Activated naive CD8-positive, alpha-beta T cell treated with anti-CD3 and anti-CD28 coated beads, Interleukin-2, amount 50 U/mL, for 16 hours (primary cell): ENCODE results near the gene TAF8.
"Not testable (repeated sequence)": the region's sequence is repeated elsewhere in the genome, so short reads cannot be mapped to it uniquely, and the experiment has no call there.

Experiments
- DNase-seq: peaks from one replicate; pipeline ENCODE4 v3.0.0-alpha.2; 2020; ENCODE audit warnings: low read depth, low spot score

The TAF8 gene

DNA sequence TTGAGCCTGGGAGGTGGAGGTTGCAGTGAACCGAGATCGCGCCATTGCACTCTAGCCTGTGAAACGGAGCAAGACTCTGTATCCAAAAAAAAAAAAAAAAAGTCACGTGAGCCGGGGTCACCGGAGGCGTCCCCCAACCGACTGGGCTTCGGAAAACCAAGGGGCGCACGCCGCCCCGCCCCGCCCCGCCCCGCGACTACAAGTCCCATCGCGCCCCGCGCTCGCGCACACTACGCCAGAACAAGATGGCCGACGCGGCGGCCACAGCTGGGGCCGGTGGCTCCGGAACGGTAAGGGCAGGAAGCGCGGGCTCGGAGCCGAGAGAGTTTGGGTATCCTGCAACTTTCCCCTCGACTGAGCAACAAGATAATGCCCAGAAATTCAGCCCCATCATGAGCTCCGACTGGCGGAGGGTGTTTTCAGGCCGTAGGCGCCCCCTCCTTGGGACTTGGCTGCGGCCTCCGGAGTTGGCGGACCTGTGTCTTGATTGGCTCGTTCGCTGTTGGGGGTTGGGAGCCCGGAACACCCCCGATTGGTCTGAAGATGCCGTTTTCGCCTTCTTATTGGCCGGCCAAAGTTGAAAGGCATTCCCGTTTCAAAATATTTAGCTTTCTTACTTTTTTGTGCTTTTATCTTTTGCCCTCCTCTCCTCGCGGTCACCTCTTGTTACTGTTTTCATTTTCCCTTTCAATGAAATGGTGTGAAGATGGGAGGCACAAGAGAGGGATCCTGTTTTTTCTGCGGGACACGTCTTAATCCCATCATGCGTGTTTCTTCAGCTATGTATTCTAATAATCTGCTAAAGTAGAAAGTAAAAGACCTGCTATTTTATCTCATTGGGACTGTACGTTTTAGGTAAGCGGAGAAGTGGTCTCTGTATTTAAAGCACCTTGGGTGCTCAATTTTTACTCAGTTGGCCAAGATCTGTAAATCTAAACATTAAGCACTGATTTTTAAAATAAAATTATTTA is at the start of gene TAF8:
TSS of gene TAF8 (plus strand) at position 228 of the 971 bp plus-strand sequence. CDS start at position 246, 18 bp downstream.
- DNase-seq = peak; percentile 80

- no peak for DNase-seq
Measured at GRCh38 chr6:42001506-42001905, 48.8 kb upstream of the TAF8 start.

GRCh38 chr6:42003658-42004057 is 46.7 kb upstream of the TAF8 start:
- DNase-seq = not testable (repeated sequence)

- no peak for DNase-seq
Measured at GRCh38 chr6:42007286-42008137, 42.8 kb upstream of the TAF8 start.

- not testable (repeated sequence) for DNase-seq
Measured at GRCh38 chr6:42008138-42008528, 42.2 kb upstream of the TAF8 start.

GRCh38 chr6:42009844-42010184 is 40.5 kb upstream of the TAF8 start:
- no peak for DNase-seq

DNA sequence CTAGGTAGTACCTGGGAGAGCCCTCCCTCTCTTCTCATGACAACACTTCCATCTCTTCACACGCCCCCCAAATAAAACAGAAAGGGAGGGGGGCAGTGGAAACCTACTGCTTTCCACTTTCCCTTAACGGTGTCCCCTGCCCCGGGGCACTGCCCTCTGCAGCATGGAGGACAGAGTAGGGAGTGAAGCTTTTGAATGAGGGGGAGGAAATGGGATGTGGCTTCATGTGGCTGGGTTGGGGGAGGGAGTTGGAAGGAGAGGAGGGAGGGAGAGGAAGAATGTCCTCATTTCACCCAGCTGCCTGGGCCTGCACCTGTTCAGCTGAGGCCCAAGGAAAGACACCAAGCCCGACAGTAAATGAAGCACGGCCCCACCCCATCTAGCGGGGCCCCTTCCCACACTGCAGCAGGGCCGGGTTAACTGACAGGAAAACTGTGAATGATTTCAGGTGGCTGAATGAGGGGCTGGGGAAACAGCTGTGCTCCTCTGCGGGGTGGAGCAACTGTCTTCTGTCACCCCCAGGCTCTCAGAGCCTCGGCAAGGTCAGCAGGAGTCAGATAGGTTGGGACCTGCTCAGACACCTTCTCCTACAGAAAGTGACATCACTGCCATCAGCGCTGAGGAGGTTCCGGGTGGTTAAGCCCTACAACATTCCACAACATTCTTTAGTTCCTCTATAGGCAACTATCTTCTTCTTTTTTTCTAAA is 40.0 kb upstream of the TAF8 start:
- DNase-seq = no peak

DNA sequence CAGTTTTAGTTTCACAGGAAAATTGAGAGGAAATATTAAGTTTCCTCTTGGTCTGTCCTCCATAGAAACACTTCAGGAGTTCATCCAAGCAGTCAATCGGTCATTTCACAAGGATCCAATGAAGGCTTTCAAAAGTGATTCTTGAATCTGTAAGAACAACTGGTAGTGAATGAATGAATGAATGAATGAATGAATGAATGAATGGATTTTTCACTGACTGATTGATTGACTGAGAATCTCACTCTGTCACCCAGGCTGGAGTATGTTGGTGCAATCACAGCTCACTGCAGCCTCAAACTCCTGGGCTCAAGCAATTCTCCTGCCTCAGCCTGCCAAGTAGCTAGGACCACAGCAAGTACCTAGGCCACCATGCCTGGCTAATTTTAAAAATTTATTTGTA is 39.4 kb upstream of the TAF8 start:
- no peak for DNase-seq

- no peak for DNase-seq
Measured at GRCh38 chr6:42012501-42013133, 37.7 kb upstream of the TAF8 start.

- DNase-seq = no peak
Measured at GRCh38 chr6:42013134-42013516, 37.2 kb upstream of the TAF8 start.

DNA sequence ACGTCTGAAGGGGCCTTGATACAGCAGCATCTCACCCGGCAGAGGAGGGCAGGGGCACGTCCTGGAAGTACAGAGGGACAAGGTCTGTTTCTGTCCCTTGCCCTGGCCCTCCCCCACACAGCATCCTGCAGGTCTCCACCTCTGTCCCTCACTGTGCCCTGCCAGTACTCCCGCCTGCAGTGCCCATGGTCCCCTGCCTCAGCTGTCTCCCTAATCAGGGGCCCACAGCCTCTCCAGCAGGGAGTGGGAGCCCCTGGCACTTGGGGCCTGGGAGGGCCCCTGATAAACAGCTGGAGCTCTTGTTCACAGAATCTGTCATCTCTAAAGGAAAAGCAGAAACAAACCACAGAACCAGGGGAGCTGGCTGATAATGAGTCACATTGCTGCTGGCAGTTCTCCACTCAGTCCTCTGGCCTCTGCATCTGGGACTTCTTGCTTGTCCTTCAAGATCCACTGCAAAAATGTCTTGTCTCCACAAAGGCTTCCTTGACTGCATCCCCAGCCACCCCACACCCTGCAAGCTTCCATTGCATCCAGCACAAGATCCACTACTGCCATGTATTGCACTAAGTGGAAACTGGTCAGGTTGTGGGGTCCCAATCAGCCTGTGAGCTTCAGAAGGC is 33.2 kb upstream of the TAF8 start:
- no peak for DNase-seq

DNA sequence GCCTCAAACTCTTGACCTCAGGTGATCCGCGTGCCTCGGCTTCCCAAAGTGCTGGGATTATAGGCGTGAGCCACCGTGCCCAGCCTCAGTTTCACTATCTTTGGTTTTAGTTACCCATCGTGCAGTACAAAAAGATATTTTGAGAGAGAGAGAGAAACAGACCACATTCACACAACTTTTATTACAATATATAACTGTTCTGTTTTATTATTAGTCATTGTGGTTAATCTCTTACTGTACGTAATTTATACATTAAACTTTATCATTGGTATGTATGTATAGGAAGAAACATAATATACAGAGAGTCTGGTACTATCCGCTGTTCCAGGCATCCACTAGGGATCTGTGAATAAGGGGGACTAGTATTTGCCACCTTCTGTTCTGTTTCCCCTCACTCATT is 29.4 kb upstream of the TAF8 start:
- DNase-seq = no peak

DNA sequence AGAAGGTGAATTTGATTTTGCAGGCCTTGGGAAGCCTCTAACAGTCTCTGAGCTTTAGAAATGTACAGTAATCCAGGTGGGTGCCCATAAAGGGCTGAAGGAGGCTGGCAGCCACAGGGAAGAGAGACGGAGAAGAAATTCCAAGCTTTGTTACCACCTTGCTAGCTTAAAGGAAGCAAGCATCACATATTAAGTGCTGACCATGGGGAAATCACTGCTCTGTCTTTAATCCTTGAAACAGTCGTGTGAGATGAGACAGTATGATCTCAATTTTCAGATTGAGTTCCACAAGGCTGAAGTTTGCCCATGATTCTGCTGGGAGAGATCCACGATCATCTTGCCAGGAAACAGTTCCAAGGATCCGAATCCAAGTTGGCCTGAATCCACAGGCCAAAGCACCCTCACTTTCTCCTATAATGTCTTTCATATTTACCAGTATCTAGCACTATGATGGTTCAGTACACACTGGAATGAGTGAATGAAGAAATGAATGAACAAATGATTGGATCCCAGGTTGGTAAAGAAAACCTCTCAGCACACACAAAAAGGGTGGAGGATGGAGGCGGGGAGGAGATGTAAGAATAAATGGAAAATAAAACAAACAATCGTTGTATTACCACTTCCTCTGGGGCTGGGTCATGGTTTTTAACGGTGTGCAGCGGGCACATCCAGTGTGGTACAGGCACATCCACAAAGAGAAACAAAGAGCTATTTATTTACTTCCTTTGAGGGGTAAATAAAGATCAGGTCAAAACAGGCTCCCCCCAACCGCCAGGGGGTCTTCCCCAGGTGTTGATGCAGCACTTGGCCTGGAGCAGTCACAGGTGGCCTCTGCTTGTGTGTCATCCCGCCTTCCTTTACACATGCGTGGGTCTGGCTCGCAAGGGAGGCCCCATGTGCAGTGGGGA is 28.2 kb upstream of the TAF8 start:
- DNase-seq = peak; percentile 45

DNA sequence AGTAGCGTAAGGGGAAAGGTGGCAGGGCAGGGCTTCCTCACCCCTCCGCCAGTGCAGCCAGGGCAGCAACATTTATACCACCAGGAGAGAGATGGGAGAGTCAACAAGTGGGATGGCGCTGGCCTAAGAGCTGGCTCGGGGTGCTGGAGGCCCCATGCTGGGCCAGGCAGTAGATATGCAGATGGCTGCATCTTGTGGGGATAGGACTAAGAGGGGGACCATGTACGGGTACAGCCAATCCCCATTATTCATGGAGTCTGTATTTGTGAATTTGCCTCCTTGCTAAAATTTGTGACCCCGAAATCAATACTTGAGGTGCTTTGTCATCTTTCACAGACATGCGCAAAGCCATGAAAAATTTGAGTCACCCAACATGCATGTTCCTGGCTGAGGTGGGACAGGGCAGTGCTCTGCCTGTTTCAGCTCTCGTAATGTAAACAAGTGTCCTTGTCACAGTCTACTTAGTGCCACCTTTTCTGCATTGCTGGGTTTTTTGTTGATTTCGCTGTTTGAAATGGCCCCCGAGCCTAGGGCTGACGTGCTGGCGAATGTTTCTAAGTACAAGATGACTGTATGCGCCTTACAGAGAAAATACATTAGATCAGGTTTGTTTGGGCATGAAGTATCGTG is 27.5 kb upstream of the TAF8 start:
- DNase-seq = no peak

- no peak for DNase-seq
Measured at GRCh38 chr6:42025066-42025844, 25.1 kb upstream of the TAF8 start.

DNA sequence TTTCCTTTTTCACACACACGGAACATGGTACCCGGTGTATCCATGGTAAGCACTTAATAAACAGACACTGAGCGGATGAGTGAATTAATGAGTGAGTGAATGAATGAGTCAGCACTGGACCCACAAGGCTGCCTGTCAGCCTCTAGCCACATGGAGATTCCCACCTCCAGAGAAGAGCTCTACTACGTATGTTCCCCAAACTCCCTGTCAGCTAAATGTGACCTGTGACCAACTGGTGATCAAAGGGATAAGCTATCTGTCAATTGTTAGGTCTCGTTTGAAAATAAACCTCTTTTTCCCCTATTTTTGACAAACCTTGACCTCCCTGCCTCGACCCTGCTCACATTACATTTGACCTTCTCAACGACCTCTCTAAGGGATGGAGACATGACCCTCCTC is 24.5 kb upstream of the TAF8 start:
- DNase-seq = no peak

GRCh38 chr6:42026540-42026939 is 23.8 kb upstream of the TAF8 start:
- DNase-seq = no peak

DNA sequence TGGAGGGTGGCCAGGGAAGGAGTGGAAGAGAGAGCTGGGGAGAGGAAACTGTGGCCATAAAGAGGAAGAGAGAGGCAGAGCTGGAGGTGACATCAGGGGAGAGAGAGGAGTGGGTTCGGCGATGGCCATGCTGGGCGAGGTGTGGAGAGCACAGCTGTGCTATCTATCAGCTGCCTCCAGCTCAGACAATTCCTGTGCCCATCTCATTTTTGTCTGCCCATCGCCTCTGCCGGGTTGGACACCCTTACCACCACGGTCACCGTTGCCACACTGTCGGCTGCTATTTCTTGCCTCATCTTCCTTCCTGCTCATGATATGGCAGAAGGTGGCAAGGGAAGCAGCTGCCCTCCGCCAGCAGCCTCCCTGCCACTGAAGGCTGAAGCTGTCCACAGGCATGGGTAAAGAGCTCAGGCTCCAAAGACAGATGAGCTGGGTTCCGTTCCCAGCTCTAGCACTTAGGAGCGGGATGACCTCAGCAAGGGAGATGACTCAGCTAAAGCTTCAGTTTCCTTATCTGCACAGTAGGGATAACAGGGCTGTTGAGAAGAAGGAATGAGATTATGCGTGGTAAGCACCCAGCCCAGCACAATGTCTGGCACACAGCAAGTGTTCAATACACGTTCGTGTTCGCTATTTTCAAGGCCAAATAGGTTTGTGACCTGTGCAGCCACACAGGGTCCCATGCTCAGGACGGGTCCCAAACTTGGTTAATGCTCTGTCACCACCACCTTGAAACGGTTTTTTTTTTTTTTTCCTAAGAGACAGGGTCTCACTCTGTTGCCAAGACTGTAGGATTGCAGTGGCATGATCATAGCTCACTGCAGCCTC is 21.9 kb upstream of the TAF8 start:
- DNase-seq = no peak
